HS-27A (cell line): ENCODE measurements around the gene OR1F1.

Source experiments
- DNase-seq: peaks from one replicate; pipeline ENCODE4 v3.0.0-alpha.2; 2012; ENCODE audit warnings: low read depth, missing footprints

OR1F1 gene

GRCh38 chr16:3249020-3249419 lies 61.0 kb downstream of the OR1F1 start:
- no peak for DNase-seq

GRCh38 chr16:3249451-3249850 lies 61.4 kb downstream of the OR1F1 start:
- no peak for DNase-seq

- no peak for DNase-seq
Measured at GRCh38 chr16:3252967-3253366, 65.0 kb downstream of the OR1F1 start.

- no peak for DNase-seq
Measured at GRCh38 chr16:3254309-3254708, 66.3 kb downstream of the OR1F1 start.
